PC-3 (cell line): ENCODE results near the gene TMEM18.

Source experiments
- CTCF ChIP-seq: fragments of 300-600 bp; sonication (generic); conservative IDR thresholded peaks from 2 replicates; pipeline ENCODE4 v1.5.1; 2017; ENCODE audit warnings: antibody characterized with exemption, low read depth, mild to moderate bottlenecking, low read length
- EZH2 ChIP-seq: fragments of 300-600 bp; sonication (generic); IDR thresholded peaks from one replicate; pipeline ENCODE4 v1.6.1; 2017; ENCODE audit warnings: antibody characterized with exemption, mild to moderate bottlenecking, low read length; ENCODE audit not compliant: unreplicated experiment
- EZH2phosphoT487 ChIP-seq: fragments of 300-600 bp; sonication (generic); IDR thresholded peaks from 2 replicates; pipeline ENCODE4 v1.6.1; 2018; ENCODE audit warnings: mild to moderate bottlenecking, antibody characterized with exemption, low read length, borderline replicate concordance

- no peak for TF ChIP-seq CTCF
- TF ChIP-seq EZH2: no peak
- no peak for TF ChIP-seq EZH2phosphoT487
Observed at GRCh38 chr2:709138-709765, 32.0 kb upstream of the TMEM18 start.
